HUES6 (cell line): ENCODE data around the gene ZNHIT6.

Experiments used
- H3K27ac ChIP-seq: 2 replicates; pipeline ENCODE4 v1.7.0; 2013; ENCODE audit warnings: low read depth, mild to moderate bottlenecking, low read length, inconsistent platforms
- H3K27me3 ChIP-seq: 2 replicates; pipeline ENCODE4 v1.6.1; 2013; ENCODE audit warnings: low read length; ENCODE audit not compliant: control insufficient read depth, insufficient read depth
- H3K36me3 ChIP-seq: 2 replicates; pipeline ENCODE4 v1.6.1; 2013; ENCODE audit warnings: low read length; ENCODE audit not compliant: control insufficient read depth, insufficient read depth
- H3K4me1 ChIP-seq: 2 replicates; pipeline ENCODE4 v1.6.1; 2013; ENCODE audit warnings: low read length; ENCODE audit not compliant: control insufficient read depth, insufficient read depth
- H3K4me3 ChIP-seq: 2 replicates; pipeline ENCODE4 v1.5.1; 2013; ENCODE audit warnings: low read depth, low read length
- H3K9ac ChIP-seq: one replicate; pipeline ENCODE4 v1.6.1; 2013; ENCODE audit warnings: mild to moderate bottlenecking, low read length
- H3K9me3 ChIP-seq: 2 replicates; pipeline ENCODE4 v1.6.1; 2013; ENCODE audit warnings: low read depth, low read length; ENCODE audit not compliant: control insufficient read depth, insufficient read depth

Gene ZNHIT6

DNA sequence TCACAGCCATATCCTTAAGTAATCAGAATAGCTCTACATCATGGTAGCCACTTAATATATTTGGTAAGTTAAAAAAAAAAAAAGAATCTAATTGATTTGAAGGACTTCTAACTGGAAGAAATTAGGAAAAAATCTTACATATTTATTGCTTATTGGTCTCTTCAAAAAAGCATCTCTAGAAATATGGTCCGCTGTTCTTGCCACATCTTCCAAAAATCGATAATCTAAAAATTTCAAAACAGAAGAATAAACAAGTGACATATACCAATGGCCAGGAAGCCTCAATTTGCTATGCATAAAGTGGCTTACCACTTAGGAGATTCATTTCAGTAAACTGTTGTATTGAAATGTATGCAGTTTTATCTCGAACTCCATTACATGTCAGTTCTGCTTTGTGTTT is 2.3 kb downstream of the ZNHIT6 start:
- H3K27ac ChIP-seq, result no peak overlapping the region
- H3K27me3 ChIP-seq, result no peaks in the 10 kb centered on the region
- H3K9me3 ChIP-seq, result no peaks in the 10 kb centered on the region
- H3K4me1 ChIP-seq, result peaks cover 12% of the 10 kb centered on the region
- peaks cover 47% of the 10 kb centered on the region for H3K36me3 ChIP-seq
- no peak overlapping the region for H3K4me3 ChIP-seq
- no peak overlapping the region for H3K9ac ChIP-seq

DNA sequence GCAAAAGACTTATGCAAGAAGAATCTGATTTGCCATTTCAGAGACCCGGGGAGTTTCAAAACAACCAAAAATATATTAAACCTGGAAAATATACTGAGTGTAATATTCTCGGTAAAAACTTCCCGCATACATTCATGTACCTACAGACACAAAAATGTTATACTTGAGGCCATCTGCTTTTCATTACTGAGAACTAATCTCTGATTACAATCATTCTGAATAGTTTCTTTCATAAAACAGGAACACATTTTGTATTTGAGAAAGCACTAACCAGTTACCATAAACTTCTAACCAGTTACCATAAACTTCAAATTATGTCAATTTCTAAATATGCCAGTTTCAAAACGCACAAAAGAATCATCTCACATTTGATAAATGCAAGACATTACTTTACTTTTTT is 7.8 kb downstream of the ZNHIT6 start:
- Histone ChIP-seq H3K36me3 (peaks cover 57% of the 10 kb centered on the region), H3K4me3 (no peak overlapping the region), H3K4me1 (no peaks in the 10 kb centered on the region)

DNA sequence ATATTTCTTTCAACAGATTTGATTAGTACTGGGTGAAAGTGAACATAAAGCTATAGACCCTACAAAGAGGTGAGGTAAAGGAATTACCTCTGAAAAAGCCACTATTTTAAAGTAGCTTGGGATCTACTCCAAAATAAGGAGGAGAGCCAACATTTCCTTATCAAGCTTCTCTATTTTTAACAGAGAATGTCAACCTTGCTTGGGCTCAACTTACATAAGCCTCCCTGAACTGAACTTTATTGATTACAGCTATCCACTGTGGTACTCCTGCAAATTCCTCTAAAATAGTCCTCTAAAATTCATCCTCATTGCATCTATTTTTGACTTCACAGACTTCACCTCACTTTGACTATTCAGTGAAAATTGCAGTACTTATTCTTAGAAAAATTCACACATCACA is 10.3 kb downstream of the ZNHIT6 start:
- H3K9ac ChIP-seq, result no peak overlapping the region
- no peak overlapping the region for H3K27ac ChIP-seq
- H3K4me3 ChIP-seq, result no peak overlapping the region
- no peaks in the 10 kb centered on the region for H3K27me3 ChIP-seq
- H3K9me3 ChIP-seq, result no peaks in the 10 kb centered on the region
- no peaks in the 10 kb centered on the region for H3K4me1 ChIP-seq
- peaks cover 37% of the 10 kb centered on the region for H3K36me3 ChIP-seq

More for the DNA sequence above, 7.8 kb downstream of the ZNHIT6 start:
- Histone ChIP-seq H3K9ac (no peak overlapping the region), H3K9me3 (no peaks in the 10 kb centered on the region), H3K27ac (no peak overlapping the region), H3K27me3 (no peaks in the 10 kb centered on the region)

DNA sequence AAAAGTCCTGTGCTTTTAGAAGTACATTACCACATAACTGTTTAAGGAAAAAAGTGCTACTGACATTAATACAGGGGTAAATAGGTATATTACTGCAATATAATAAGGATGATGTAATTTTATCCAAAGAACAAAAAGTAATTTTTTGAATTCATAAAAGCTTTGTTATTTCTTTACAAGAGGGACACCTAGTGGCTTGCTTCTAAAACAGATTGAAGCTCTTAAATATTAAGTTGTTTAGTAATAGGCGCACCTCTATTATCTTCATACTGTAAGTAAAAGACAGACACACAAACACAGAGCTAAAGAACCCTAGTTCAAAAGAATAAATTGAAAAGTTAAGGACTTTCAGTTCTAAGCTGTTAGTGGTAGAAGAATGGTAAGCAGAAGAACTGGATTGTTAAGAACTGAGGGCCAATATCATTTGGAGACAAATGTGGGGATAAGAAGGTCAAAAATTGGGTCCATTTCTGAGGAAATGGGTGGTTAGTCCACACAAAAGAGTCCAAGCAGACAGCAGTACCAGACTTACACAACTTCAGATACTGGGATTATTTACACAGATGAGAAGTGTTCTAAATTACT is 15.4 kb downstream of the ZNHIT6 start:
- Histone ChIP-seq H3K27me3 (no peaks in the 10 kb centered on the region), H3K4me3 (no peak overlapping the region), H3K9ac (no peak overlapping the region), H3K9me3 (no peaks in the 10 kb centered on the region), H3K27ac (0 out of 2 replicates have a peak overlapping the region, but pooled peaks have one; percentile 41), H3K36me3 (peaks cover 9% of the 10 kb centered on the region), H3K4me1 (no peaks in the 10 kb centered on the region)

DNA sequence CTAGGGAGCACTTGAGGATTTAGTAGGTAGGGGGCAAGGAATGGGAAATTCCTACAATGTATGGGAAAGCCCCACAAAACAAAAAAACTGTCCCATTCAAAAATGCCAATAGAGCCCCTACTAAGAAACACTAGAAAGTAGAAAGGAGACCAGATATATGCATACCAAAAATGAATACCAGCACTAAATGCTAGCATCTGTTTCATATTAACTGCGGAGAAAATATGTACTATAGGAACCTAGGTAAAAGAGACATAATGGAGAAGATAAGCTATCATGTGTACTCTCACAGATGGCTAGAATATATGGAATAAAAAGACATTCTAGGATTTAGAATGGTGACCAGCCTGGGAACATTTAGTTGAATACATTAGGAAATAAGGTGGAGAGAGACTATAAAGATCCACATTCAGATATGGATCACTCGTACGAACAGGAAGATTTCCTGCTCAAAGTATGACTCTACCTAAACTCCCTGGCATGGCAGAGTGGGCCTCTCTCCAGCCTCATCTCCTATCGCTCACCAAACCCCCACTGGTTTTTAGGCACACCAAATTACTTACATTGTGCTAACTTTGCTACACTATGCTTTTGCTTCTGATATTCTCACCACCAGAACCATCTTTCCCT is 18.3 kb downstream of the ZNHIT6 start:
- H3K9ac ChIP-seq, result no peak overlapping the region
- no peak overlapping the region for H3K27ac ChIP-seq
- H3K36me3 ChIP-seq, result peaks cover 9% of the 10 kb centered on the region
- H3K9me3 ChIP-seq, result no peaks in the 10 kb centered on the region
- H3K27me3 ChIP-seq, result no peaks in the 10 kb centered on the region
- no peaks in the 10 kb centered on the region for H3K4me1 ChIP-seq
- H3K4me3 ChIP-seq, result no peak overlapping the region

DNA sequence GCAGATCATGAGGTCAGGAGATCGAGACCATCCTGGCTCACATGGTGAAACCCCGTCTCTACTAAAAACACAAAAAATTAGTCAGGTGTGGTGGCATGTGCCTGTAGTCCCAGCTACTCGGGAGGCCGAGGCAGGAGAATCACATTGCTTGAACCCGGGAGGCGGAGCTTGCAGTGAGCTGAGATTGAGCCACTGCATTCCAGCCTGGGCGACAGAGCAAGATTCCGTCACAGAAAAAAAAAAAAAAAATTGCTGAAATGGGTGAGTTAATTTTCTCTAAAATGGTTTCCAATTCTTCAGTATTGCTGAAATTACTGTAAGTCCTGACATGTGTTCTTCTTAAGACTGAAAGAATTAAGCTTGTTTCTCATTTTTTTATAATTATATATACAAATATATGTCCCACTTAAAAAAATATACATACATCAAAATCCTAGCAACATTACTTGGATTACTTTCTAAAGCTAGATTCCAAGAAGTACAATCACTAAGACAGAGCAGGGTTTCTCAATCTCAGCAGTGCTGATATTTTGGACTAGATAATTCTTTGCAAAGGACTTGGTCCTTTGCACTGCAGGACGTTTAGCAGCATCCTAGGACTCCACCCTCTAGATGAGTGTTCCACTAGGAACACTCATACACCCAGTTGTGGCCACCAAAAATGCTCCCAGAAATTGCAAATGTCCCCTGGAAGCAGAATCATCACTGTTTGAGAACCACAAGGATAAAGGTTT is 24.8 kb downstream of the ZNHIT6 start:
- H3K9ac ChIP-seq, result no peak overlapping the region
- peaks cover 15% of the 10 kb centered on the region for H3K36me3 ChIP-seq

DNA sequence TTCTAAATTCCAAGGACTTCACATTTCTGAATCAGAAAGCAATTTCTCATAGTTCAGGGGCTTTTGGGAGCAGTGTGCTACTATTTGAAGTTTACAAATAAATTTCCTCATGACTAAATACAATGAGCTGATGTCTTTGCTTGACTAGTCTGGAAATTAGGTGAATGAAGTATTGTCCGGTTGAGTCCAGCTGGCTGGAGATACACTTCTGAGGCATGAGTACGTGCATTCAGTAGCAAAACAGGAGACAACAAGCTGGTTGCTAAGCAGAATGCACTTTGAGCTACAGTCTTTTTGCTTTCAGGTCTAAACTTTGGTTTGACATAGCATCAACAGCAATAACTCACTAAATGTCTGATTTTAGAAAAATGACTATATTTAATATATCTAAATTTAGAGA is 27.1 kb downstream of the ZNHIT6 start:
- Histone ChIP-seq H3K27me3 (no peaks in the 10 kb centered on the region), H3K4me3 (no peak overlapping the region), H3K27ac (no peak overlapping the region), H3K9ac (no peak overlapping the region), H3K4me1 (no peaks in the 10 kb centered on the region), H3K36me3 (peaks cover 34% of the 10 kb centered on the region), H3K9me3 (no peaks in the 10 kb centered on the region)

More for the DNA sequence above, 24.8 kb downstream of the ZNHIT6 start:
- Histone ChIP-seq H3K4me1 (no peaks in the 10 kb centered on the region), H3K4me3 (no peak overlapping the region), H3K27me3 (no peaks in the 10 kb centered on the region), H3K27ac (no peak overlapping the region), H3K9me3 (no peaks in the 10 kb centered on the region)

DNA sequence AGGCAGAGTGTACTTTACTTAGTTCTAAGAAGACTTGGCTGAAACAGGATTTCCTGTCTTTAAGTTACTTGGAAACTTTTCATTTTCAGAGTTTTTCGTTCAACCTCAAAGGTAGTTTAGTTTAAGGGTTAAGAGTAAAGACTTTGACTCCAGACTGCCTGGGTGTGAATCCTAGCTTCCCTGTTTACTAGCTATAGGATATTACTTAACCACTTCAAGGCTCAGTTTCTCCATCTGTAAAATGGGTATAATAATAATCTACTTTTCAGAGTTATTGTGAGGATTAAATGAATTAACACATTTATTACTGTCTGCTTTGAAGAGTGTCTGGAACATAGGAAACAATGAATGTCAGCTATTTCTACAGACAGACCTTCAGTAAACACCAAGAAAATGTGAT is 30.0 kb downstream of the ZNHIT6 start:
- peaks cover 34% of the 10 kb centered on the region for H3K36me3 ChIP-seq
- H3K27me3 ChIP-seq, result no peaks in the 10 kb centered on the region
- H3K9ac ChIP-seq, result no peak overlapping the region
- no peak overlapping the region for H3K4me3 ChIP-seq
- H3K9me3 ChIP-seq, result no peaks in the 10 kb centered on the region
- H3K27ac ChIP-seq, result no peak overlapping the region
- no peaks in the 10 kb centered on the region for H3K4me1 ChIP-seq

DNA sequence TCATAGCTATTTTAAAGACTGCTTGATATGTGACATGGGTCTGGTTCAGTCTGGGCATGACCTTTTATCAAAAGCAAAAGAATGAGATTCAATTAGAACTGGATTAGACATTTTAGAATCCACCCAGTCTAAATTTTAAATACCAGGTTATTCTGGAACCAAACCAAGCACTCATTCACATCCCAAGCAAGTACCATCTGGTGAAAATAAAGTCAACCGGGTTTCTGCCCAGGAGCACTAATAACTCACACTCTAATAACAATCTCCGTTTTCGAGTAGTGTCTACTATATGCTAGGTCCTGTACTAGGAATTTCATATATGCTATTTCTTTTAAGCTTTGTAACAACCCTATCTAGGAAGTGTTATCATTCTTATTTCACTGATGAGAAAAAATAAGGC is 30.6 kb downstream of the ZNHIT6 start:
- Histone ChIP-seq H3K36me3 (peaks cover 34% of the 10 kb centered on the region), H3K27me3 (no peaks in the 10 kb centered on the region), H3K9ac (no peak overlapping the region)

DNA sequence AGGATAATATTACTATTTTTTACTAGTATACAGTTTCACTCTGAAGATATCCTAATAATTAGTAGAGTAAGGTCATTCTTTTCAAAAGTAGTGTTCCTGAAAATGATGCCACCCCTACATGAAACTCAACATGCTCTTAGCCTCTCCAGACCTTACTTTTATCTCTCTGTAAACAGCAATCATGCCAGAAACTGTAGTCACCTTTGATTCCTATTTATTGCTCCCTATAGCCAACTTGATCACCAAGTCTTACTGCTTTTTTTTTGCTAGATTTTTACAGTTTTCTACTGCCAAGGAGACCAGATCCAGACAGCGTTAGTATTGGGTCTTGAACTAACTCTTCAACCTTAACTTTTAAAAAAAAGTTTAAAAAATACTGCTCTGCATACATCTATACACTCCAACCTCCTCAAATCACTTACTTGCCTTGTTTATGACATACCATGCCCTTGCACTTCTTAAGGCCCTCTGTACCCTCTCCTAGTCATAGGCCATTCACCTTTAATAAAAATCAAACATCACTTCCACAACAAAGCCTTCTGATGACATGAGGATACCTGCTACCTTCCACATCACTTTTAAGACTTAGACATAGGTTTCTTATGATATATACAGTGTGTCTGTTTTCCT is 36.1 kb downstream of the ZNHIT6 start:
- Histone ChIP-seq H3K9ac (no peak overlapping the region), H3K27me3 (no peaks in the 10 kb centered on the region), H3K36me3 (peaks cover 20% of the 10 kb centered on the region), H3K27ac (no peak overlapping the region), H3K4me1 (peaks cover 12% of the 10 kb centered on the region; the same call in 1 of the 2 replicates), H3K9me3 (no peaks in the 10 kb centered on the region), H3K4me3 (no peak overlapping the region)

More for the DNA sequence above, 30.6 kb downstream of the ZNHIT6 start:
- no peaks in the 10 kb centered on the region for H3K4me1 ChIP-seq
- H3K27ac ChIP-seq, result no peak overlapping the region
- no peaks in the 10 kb centered on the region for H3K9me3 ChIP-seq
- no peak overlapping the region for H3K4me3 ChIP-seq

DNA sequence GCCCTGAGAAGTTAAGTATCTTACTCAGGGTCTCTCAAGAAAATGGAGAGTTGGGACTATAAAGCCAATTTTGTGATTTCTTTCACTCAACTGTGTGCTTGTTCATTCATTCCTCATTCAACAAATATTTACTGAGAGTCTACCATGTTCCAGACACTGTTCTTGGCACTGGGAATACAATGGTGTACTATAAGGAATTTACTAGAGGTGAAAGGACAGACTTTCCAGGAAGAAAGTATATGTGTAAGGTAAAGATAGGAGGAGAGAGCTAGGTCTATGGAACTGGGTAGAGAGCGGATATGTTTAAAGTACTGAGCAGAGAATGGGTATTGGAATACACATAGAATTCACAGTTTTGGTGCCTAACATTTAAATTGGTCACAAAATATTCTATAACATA is 42.3 kb downstream of the ZNHIT6 start:
- H3K9ac ChIP-seq, result no peak overlapping the region
- H3K4me1 ChIP-seq, result peaks cover 12% of the 10 kb centered on the region; the same call in 1 of the 2 replicates
- no peaks in the 10 kb centered on the region for H3K9me3 ChIP-seq
- peaks cover 9% of the 10 kb centered on the region for H3K36me3 ChIP-seq
- no peak overlapping the region for H3K4me3 ChIP-seq
- no peaks in the 10 kb centered on the region for H3K27me3 ChIP-seq
- H3K27ac ChIP-seq, result no peak overlapping the region
